Measurements from ENCODE around the gene TMEM109.

TMEM109 gene

GRCh38 chr11:60972182-60973030, 58.4 kb downstream of the TMEM109 start:
- no peak for DNase-seq

Measured in NCI-H82 (cell line).